GM23338 (cell line): ENCODE data around the gene PLBD2.

ENCODE experiments used
- CTCF ChIP-seq, 2 experiments: fragments of 200-600 bp in 1 of 2; sonication (generic) in 1 of 2; conservative IDR thresholded peaks; 2 replicates each; pipeline versions ENCODE4 v1.5.1 to v1.6.1; 2016 to 2017; ENCODE audit warnings: antibody characterized with exemption in 2 of 2, low read depth in 2 of 2, mild to moderate bottlenecking in 2 of 2, moderate library complexity in 1 of 2
- POLR2AphosphoS5 ChIP-seq: IDR thresholded peaks from 2 replicates; pipeline ENCODE4 v1.6.1; 2016; ENCODE audit warnings: antibody characterized with exemption, low read depth
- TF ChIP-seq, protein P1 (sequence below): IDR thresholded peaks from one replicate; pipeline ENCODE4 v1.6.1; 2018; ENCODE audit warnings: antibody characterized with exemption; ENCODE audit not compliant: unreplicated experiment

- no peak for TF ChIP-seq POLR2AphosphoS5
- TF ChIP-seq CTCF (conservative IDR thresholded peaks at IDR 0.05; ENCODE audit: low read depth in 2 of 2) = no peak
- TF ChIP-seq, protein P1, sequence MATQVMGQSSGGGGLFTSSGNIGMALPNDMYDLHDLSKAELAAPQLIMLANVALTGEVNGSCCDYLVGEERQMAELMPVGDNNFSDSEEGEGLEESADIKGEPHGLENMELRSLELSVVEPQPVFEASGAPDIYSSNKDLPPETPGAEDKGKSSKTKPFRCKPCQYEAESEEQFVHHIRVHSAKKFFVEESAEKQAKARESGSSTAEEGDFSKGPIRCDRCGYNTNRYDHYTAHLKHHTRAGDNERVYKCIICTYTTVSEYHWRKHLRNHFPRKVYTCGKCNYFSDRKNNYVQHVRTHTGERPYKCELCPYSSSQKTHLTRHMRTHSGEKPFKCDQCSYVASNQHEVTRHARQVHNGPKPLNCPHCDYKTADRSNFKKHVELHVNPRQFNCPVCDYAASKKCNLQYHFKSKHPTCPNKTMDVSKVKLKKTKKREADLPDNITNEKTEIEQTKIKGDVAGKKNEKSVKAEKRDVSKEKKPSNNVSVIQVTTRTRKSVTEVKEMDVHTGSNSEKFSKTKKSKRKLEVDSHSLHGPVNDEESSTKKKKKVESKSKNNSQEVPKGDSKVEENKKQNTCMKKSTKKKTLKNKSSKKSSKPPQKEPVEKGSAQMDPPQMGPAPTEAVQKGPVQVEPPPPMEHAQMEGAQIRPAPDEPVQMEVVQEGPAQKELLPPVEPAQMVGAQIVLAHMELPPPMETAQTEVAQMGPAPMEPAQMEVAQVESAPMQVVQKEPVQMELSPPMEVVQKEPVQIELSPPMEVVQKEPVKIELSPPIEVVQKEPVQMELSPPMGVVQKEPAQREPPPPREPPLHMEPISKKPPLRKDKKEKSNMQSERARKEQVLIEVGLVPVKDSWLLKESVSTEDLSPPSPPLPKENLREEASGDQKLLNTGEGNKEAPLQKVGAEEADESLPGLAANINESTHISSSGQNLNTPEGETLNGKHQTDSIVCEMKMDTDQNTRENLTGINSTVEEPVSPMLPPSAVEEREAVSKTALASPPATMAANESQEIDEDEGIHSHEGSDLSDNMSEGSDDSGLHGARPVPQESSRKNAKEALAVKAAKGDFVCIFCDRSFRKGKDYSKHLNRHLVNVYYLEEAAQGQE = no peak
Measured at GRCh38 chr12:113438523-113439300, 80.3 kb downstream of the PLBD2 start.
